HepG2 (cell line): ENCODE measurements around the gene TUBB4B. TPM values are rescaled to one million over a fixed set of nuclear protein-coding genes. Genes with fewer than 3 reads are reported as not detected.
A peak's percentile ranks its signal among the peaks of the same experiment; 100 is the strongest.

Source experiments
- ASH2L ChIP-seq: fragments of 300-600, 200-600 bp; sonication (generic); IDR thresholded peaks from 2 replicates; pipeline ENCODE4 v1.7.0; 2017; ENCODE audit warnings: low read depth, mild to moderate bottlenecking, moderate library complexity, mixed read lengths, low read length; ENCODE audit not compliant: insufficient read length
- GATAD1 ChIP-seq: IDR thresholded peaks from 2 replicates; pipeline ENCODE4 v1.6.1; 2016; ENCODE audit warnings: missing genetic modification reagents, missing compliant biosample characterization
- HINFP ChIP-seq: sonication (generic); formaldehyde crosslinking; IDR thresholded peaks from 2 replicates; pipeline ENCODE4 v1.4.0; 2020; ENCODE audit warnings: low read depth, mild to moderate bottlenecking, missing genetic modification reagents
- MAFK ChIP-seq, 2 experiments: IDR thresholded peaks in 1 of 2; conservative IDR thresholded peaks in 1 of 2; 2 replicates each; pipeline ENCODE4 v1.6.1; 2011; ENCODE audit warnings: improper control_type of control experiment in 2 of 2, low read length in 2 of 2
- MXD3 ChIP-seq: IDR thresholded peaks from 2 replicates; pipeline ENCODE4 v1.6.1; 2016; ENCODE audit warnings: mild to moderate bottlenecking, missing biosample characterization, missing genetic modification reagents
- NCOA1 ChIP-seq: sonication (generic); formaldehyde crosslinking; IDR thresholded peaks from 2 replicates; pipeline ENCODE4 v1.9.0; 2021; ENCODE audit warnings: missing genetic modification reagents
- NR2F1 ChIP-seq, 2 experiments: fragments of 450-650 bp in 1 of 2; formaldehyde crosslinking in 1 of 2; IDR thresholded peaks; 2 replicates each; pipeline versions ENCODE4 v1.5.0 to v1.6.1; 2016 to 2020; ENCODE audit warnings: mild to moderate bottlenecking in 1 of 2, missing compliant biosample characterization in 1 of 2, missing genetic modification reagents in 1 of 2, moderate library complexity in 1 of 2
- PHF5A ChIP-seq: IDR thresholded peaks from one replicate; pipeline ENCODE4 v1.6.1; 2018; ENCODE audit warnings: low read depth, missing genetic modification reagents; ENCODE audit not compliant: unreplicated experiment
- RFX1 ChIP-seq: fragments of 450-650 bp; IDR thresholded peaks from 2 replicates; pipeline ENCODE4 v1.6.1; 2017
- RFXAP ChIP-seq: sonication (generic); formaldehyde crosslinking; IDR thresholded peaks from 2 replicates; pipeline ENCODE4 v1.4.0; 2020; ENCODE audit warnings: missing genetic modification reagents, borderline replicate concordance
- SKI ChIP-seq: fragments of 450-650 bp; IDR thresholded peaks from one replicate; pipeline ENCODE4 v1.6.1; 2018; ENCODE audit warnings: mild to moderate bottlenecking; ENCODE audit not compliant: partially characterized antibody
- SNAPC2 ChIP-seq: sonication (generic); formaldehyde crosslinking; IDR thresholded peaks from 2 replicates; pipeline ENCODE4 v1.8.1; 2022; ENCODE audit warnings: mild to moderate bottlenecking, missing genetic modification reagents
- SOX13 ChIP-seq, 3 experiments: fragments of 450-650 bp in 1 of 3; sonication (generic) in 1 of 3; formaldehyde crosslinking in 1 of 3; IDR thresholded peaks in 2 of 3; conservative IDR thresholded peaks in 1 of 3; 2 replicates each; pipeline versions ENCODE4 v1.5.0 to v1.6.1; 2016 to 2020; ENCODE audit warnings: antibody characterized with exemption in 1 of 3, mild to moderate bottlenecking in 1 of 3, missing compliant biosample characterization in 1 of 3, missing genetic modification reagents in 1 of 3, moderate library complexity in 1 of 3
- SRSF1 ChIP-seq: fragments of 200-400 bp; formaldehyde crosslinking; optimal IDR thresholded peaks from 2 replicates; pipeline ENCODE3; 2017; ENCODE audit warnings: mild to moderate bottlenecking, low read depth, low read length, moderate library complexity
- TSC22D2 ChIP-seq: sonication (generic); formaldehyde crosslinking; IDR thresholded peaks from 2 replicates; pipeline ENCODE4 v1.5.1; 2020; ENCODE audit warnings: missing genetic modification reagents, mild to moderate bottlenecking, borderline replicate concordance
- ZBTB14 ChIP-seq: sonication (generic); formaldehyde crosslinking; IDR thresholded peaks from 2 replicates; pipeline ENCODE4 v1.4.0; 2020; ENCODE audit warnings: missing genetic modification reagents
- ZBTB7A ChIP-seq: sonication (generic); formaldehyde crosslinking; IDR thresholded peaks from 2 replicates; pipeline ENCODE4 v1.8.0; 2022; ENCODE audit warnings: mild to moderate bottlenecking, missing genetic modification reagents
- ZNF124 ChIP-seq: sonication (generic); formaldehyde crosslinking; IDR thresholded peaks from 2 replicates; pipeline ENCODE4 v1.4.0; 2020; ENCODE audit warnings: missing genetic modification reagents
- ZNF317 ChIP-seq: sonication (generic); formaldehyde crosslinking; IDR thresholded peaks from 2 replicates; pipeline ENCODE4 v1.5.0; 2020; ENCODE audit warnings: mild to moderate bottlenecking, missing genetic modification reagents
- ZNF33B ChIP-seq: sonication (generic); formaldehyde crosslinking; IDR thresholded peaks from 2 replicates; pipeline ENCODE4 v1.5.1; 2020; ENCODE audit warnings: mild to moderate bottlenecking, missing genetic modification reagents
- ZNF512 ChIP-seq: sonication (generic); formaldehyde crosslinking; IDR thresholded peaks from 2 replicates; pipeline ENCODE4 v1.4.0; 2020; ENCODE audit warnings: mild to moderate bottlenecking, missing genetic modification reagents
- ZNF546 ChIP-seq: sonication (generic); formaldehyde crosslinking; conservative IDR thresholded peaks from 2 replicates; pipeline ENCODE4 v1.8.1; 2023; ENCODE audit warnings: mild to moderate bottlenecking, missing genetic modification reagents
- ZNF761 ChIP-seq: sonication (generic); formaldehyde crosslinking; conservative IDR thresholded peaks from 2 replicates; pipeline ENCODE4 v1.4.0; 2020; ENCODE audit warnings: mild to moderate bottlenecking, missing genetic modification reagents
- polyA plus RNA-seq, 8 experiments: library from polyadenylated mRNA; depleted of rRNA in 3 of 8; stranded (reverse) in 7 of 8; unstranded in 1 of 8; fragments of >200 nt; fragmentation: Illumina TruSeq in 4 of 8; extraction: Trizol in 4 of 8; gene quantifications; 2 replicates each; pipeline versions ENCODE4 v1.2.1 to v1.2.3, GENCODE V29; 2011 to 2016; ENCODE audit warnings: low read depth in 4 of 8, missing spikeins in 1 of 8, mixed read lengths in 1 of 8; ENCODE audit not compliant: insufficient read depth in 1 of 8
- total RNA-seq, 5 experiments: library from RNA; depleted of rRNA; stranded (reverse); fragments of >200 nt; fragmentation: Illumina TruSeq; extraction: Trizol; gene quantifications; 2 replicates each; pipeline ENCODE4 v1.2.3, GENCODE V29; 2016; ENCODE audit warnings: low read depth in 1 of 5

Gene TUBB4B
- total and polyA plus RNA-seq, 2 of the 13 experiments (the other 11 are each of a cell fraction or from before 2014, with no cell fraction given) = 182 to 412 TPM

GRCh38 chr9:137235424-137236237 lies 5.5 kb upstream of the TUBB4B start (continued):
- TF ChIP-seq ASH2L = no peak
- TF ChIP-seq MAFK (conservative IDR thresholded peaks at IDR 0.05 in 1 of 2, IDR thresholded peaks at IDR 0.05 in 1 of 2; ENCODE audit: low read length in 2 of 2) = no peak
- TF ChIP-seq NCOA1 (CRISPR knock-in tag) = 0 out of 2 replicates have a peak, but pooled peaks have one; percentile 23
- no peak for TF ChIP-seq SOX13 (IDR thresholded peaks at IDR 0.05)
- no peak for TF ChIP-seq SOX13 (CRISPR knock-in tag; conservative IDR thresholded peaks at IDR 0.05 in 1 of 2, IDR thresholded peaks at IDR 0.05 in 1 of 2)
- peak; percentile 1; the same call in 1 of the 2 replicates for TF ChIP-seq ZBTB7A (CRISPR knock-in tag)
- peak; percentile 73; the same call in 1 of the 2 replicates for TF ChIP-seq SNAPC2 (CRISPR knock-in tag)
- TF ChIP-seq HINFP (CRISPR knock-in tag) = no peak
- TF ChIP-seq RFX1 = no peak
- TF ChIP-seq ZNF33B = no peak
- no peak; the same call in 1 of the 2 replicates for TF ChIP-seq MXD3
- TF ChIP-seq NR2F1 (CRISPR knock-in tag; IDR thresholded peaks at IDR 0.05) = no peak
- TF ChIP-seq TSC22D2 = no peak
- TF ChIP-seq GATAD1 (CRISPR knock-in tag) = peak; percentile 66; the same call in 1 of the 2 replicates
- TF ChIP-seq ZNF317 (CRISPR knock-in tag) = no peak
- no peak for TF ChIP-seq RFXAP (CRISPR knock-in tag)
- no peak for TF ChIP-seq ZNF761 (CRISPR knock-in tag)
- TF ChIP-seq ZNF124 (CRISPR knock-in tag) = no peak
- no peak for TF ChIP-seq SKI
- TF ChIP-seq SRSF1 = no peak
- TF ChIP-seq PHF5A (CRISPR knock-in tag) = no peak
- no peak for TF ChIP-seq ZNF512
- peak; percentile 59 for TF ChIP-seq ZNF546 (CRISPR knock-in tag)
- TF ChIP-seq ZBTB14 (CRISPR knock-in tag) = no peak
